Fibroblast of lung (primary cell): ENCODE measurements around the gene ZNF853.

ENCODE experiments used
- EZH2 ChIP-seq: IDR thresholded peaks from 2 replicates; pipeline ENCODE4 v1.5.1; 2012; ENCODE audit warnings: low read length, control low read depth, mild to moderate bottlenecking; ENCODE audit errors: missing control alignments
- TF ChIP-seq, protein P1 (sequence below), 2 donors: IDR thresholded peaks in 1 of 2; conservative IDR thresholded peaks in 1 of 2; 1 replicate in 1 of 2; 2 replicates in 1 of 2; pipeline ENCODE4 v1.5.1; 2011 to 2012; ENCODE audit warnings: low read length in 2 of 2, control low read depth in 1 of 2, inconsistent platforms in 1 of 2, low read depth in 1 of 2, mild to moderate bottlenecking in 1 of 2

DNA sequence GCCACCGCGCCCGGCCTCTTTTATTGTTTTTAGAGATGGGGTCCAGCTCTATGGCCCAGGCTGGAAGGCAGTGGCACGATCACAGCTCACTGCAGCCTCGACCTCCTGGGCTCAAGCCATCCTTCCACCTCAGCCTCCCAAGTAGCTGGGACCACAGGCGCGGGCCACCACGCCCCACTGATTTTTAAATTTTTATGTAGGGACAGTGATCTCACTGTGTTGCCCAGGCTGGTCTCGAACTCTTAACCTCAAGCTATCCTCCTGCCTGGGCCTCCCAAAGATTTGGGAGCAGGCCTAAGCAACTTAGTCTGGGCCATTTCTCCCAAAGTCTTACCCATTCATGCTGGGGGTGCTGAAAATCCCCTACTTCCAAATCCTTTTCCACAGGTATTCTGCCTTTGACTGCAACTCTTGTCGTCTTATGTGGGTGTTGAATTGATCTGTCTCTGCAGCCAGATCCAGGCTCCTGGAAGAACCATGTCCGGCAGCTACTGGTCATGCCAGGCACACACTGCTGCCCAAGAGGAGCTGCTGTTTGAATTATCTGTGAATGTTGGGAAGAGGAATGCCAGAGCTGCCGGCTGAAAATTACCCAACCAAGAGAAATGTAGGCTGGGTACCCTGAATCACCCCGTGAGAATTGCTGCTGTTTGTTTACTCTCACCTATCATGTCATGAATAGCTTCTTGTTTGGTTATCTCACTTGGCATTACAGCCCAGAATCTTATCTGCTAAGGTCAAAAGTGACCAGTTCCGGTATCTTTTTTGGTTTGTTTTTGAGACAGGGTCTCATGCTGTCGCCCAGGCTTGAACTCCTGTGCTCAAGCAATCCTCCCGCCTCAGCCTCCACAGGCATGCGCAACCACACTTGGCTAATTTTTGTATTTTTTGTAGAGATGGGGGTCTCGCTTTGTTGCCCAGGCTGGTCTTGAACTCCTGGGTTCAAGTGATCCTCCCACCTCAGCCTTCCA lies 37.0 kb upstream of the ZNF853 start:
- TF ChIP-seq, protein P1, sequence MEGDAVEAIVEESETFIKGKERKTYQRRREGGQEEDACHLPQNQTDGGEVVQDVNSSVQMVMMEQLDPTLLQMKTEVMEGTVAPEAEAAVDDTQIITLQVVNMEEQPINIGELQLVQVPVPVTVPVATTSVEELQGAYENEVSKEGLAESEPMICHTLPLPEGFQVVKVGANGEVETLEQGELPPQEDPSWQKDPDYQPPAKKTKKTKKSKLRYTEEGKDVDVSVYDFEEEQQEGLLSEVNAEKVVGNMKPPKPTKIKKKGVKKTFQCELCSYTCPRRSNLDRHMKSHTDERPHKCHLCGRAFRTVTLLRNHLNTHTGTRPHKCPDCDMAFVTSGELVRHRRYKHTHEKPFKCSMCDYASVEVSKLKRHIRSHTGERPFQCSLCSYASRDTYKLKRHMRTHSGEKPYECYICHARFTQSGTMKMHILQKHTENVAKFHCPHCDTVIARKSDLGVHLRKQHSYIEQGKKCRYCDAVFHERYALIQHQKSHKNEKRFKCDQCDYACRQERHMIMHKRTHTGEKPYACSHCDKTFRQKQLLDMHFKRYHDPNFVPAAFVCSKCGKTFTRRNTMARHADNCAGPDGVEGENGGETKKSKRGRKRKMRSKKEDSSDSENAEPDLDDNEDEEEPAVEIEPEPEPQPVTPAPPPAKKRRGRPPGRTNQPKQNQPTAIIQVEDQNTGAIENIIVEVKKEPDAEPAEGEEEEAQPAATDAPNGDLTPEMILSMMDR (conservative IDR thresholded peaks at IDR 0.05 in 1 of 2, IDR thresholded peaks at IDR 0.05 in 1 of 2; ENCODE audit: low read depth in 1 of 2, low read length in 2 of 2), result no peak
- TF ChIP-seq EZH2, result no peak
